Activated naive CD8-positive, alpha-beta T cell (primary cell): Measurements from ENCODE around the gene SPTB.

Experiments
- H3K27ac Mint-ChIP-seq: one replicate; pipeline ENCODE4 v1.8.0; 2021; ENCODE audit warnings: mixed read lengths
- H3K27me3 Mint-ChIP-seq: one replicate; pipeline ENCODE4 v1.8.0; 2021; ENCODE audit warnings: mixed read lengths
- H3K36me3 Mint-ChIP-seq: one replicate; pipeline ENCODE4 v1.8.0; 2021; ENCODE audit warnings: mixed read lengths
- H3K4me1 Mint-ChIP-seq: one replicate; pipeline ENCODE4 v1.8.0; 2021; ENCODE audit warnings: low read depth, mixed read lengths
- H3K4me3 Mint-ChIP-seq: one replicate; pipeline ENCODE4 v1.8.0; 2021; ENCODE audit warnings: mild to moderate bottlenecking, mixed read lengths
- H3K9me3 Mint-ChIP-seq: one replicate; pipeline ENCODE4 v1.8.0; 2021; ENCODE audit warnings: low read depth, mixed read lengths

The SPTB gene

DNA sequence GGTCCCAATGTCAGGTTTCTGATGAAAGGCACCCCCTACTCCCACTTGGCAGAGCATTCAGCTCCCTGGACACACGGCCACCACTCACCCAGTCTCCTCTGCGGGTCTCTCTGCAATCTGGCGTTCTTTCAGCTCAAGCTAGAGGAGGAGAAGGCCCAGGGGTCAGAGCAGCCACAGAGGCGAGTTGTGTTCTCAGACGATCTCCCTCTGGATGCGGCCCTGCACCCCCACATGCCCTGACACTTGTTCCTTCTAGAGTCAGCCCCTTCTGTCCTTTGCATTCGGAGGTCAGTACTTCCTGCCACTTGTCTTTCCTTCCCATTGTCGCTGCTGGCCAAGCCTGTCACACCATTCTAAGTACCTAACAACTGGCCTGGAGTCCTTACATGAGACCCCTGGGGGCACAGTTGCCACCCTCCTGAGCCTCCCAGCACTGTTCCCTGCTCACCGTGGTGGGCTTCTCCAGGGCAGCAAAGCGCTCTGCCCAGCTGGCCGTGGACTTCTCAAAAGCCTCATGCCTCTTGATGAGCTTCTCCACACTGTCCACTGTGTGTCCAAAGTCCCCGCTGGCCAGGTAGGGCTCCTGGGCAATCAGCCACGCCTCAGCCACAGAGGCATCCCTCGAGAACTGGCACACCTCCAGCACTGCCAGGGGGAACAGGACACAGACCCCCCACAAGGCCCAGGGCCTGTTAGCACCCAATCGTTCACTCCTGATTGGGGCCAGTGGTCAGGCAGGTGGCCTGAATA, 112.3 kb downstream of the SPTB start:
- Mint-ChIP-seq H3K4me1 (peaks cover 15% of the 10 kb centered on the region), H3K27ac (no peak overlapping the region), H3K36me3 (no peaks in the 10 kb centered on the region), H3K27me3 (no peaks in the 10 kb centered on the region), H3K4me3 (no peak overlapping the region), H3K9me3 (no peaks in the 10 kb centered on the region)

DNA sequence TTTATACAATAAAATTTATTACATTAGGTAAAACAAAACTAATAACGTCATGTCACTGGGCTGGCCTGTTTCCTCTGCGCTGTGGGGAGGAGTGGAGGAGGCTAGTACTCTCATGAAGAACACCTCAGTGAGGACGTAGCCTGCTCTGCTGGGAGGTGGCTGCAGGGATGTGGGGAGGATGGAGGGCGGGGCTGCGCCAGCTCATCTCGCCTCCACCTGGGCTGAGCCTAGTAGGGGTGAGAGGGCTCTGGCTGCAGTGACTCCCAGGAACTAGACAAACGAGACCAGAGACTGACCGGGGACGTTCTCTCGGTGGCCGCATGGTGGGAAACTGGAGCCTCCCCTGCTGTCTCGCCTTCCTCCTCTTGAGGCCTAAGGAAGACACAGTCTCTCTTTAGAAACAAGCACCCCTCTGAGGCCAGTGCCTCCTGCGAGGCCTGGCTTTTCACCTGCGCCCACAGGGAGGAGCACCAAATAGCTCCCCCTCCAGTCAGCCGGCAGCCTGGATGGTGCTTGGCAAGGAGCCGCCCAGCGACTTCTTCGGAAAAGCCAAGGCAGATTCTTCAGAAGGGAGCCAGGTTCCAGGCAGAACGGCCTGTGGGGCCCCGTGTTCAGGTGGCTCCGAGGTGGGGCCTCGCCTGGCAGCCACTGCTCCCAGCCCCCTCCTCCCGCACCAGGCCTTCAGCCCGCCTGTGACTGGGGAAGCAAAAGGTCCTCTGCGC, 113.1 kb downstream of the SPTB start:
- Mint-ChIP-seq H3K36me3 (no peaks in the 10 kb centered on the region), H3K4me3 (no peak overlapping the region), H3K9me3 (no peaks in the 10 kb centered on the region), H3K27ac (no peak overlapping the region), H3K27me3 (no peaks in the 10 kb centered on the region), H3K4me1 (peaks cover 12% of the 10 kb centered on the region)

DNA sequence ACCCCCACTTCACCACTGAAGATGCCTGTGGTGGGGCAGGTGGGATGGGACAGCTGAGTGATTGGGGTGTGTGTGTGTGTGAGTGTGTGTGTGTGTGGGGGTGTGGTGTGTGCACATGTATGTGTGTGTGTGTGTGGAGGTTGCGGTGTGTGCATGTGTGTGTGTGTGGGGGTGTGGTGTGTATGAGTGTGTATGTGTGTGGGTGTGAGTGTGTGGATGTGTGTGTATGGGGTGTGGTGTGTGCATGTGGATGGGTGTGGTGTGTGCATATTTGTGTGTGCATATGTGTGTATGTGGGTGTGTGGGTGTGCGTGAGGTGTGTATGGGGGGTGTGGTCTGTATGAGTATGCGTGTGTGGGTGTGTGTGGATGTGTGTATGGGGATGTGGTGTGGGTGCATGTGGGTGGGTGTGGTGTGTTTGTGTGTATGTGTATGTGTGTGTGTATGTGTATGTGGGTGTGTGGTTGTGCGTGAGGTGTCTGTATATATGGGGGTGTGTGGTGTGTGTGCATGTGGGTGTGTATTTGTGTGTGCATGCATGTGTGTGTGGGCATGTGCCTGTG, 113.9 kb downstream of the SPTB start:
- Mint-ChIP-seq H3K27me3 (peaks cover 2% of the 10 kb centered on the region), H3K9me3 (no peaks in the 10 kb centered on the region), H3K36me3 (no peaks in the 10 kb centered on the region), H3K4me1 (peaks cover 5% of the 10 kb centered on the region), H3K27ac (no peak overlapping the region), H3K4me3 (no peak overlapping the region)

GRCh38 chr14:64764641-64765520, 114.8 kb downstream of the SPTB start:
- H3K27me3 Mint-ChIP-seq, result peaks cover 2% of the 10 kb centered on the region
- H3K27ac Mint-ChIP-seq, result no peak overlapping the region
- peaks cover 5% of the 10 kb centered on the region for H3K4me1 Mint-ChIP-seq
- peak overlapping the region; percentile 51 for H3K4me3 Mint-ChIP-seq
- no peaks in the 10 kb centered on the region for H3K36me3 Mint-ChIP-seq
- no peaks in the 10 kb centered on the region for H3K9me3 Mint-ChIP-seq

DNA sequence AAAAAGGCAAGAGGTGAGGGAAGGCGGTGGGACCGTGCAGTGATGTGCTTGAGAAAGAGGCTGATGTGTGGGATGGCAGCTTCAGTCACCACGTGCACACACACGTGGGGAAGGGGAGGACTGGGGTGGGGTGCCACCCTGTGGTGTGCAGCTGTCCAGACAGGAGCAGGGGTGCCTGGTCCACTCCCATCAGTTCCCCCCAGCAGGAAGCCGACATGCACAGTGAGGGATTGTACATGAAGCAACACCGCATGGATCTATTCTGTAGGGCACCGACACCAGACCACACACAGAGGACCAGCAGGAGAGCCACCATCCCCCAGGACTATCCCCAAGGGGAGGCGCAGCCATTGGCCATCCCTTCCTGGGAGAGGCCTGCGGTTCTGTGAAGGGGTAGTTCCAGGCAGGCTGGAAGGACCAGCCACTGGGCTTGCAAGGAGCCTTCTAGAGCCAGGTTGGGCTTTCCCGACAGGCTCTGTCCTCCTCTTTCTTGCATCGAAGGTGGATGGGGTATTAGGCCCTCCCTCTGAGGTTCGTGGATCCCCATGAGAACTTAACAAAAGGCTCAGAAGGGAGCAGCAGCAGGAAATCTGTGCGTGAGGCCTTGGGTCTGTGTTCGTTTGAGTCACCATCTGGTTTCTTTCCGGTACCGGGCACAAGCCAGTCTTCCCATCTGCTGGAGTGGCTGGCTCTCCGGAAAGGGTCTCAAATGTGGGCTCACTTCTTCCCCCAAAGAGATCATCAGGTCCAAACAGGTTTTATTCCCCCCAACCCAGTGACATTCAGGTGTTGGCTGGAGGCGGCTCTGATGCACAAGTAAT, 115.7 kb downstream of the SPTB start:
- Mint-ChIP-seq H3K27ac (no peak overlapping the region), H3K27me3 (peaks cover 2% of the 10 kb centered on the region), H3K4me1 (peaks cover 5% of the 10 kb centered on the region), H3K36me3 (no peaks in the 10 kb centered on the region), H3K9me3 (no peaks in the 10 kb centered on the region), H3K4me3 (peak overlapping the region; percentile 51)

GRCh38 chr14:64763085-64763782, 116.5 kb downstream of the SPTB start:
- Mint-ChIP-seq H3K9me3 (no peaks in the 10 kb centered on the region), H3K4me1 (peaks cover 5% of the 10 kb centered on the region), H3K4me3 (no peak overlapping the region), H3K27ac (no peak overlapping the region), H3K27me3 (peaks cover 2% of the 10 kb centered on the region), H3K36me3 (no peaks in the 10 kb centered on the region)

DNA sequence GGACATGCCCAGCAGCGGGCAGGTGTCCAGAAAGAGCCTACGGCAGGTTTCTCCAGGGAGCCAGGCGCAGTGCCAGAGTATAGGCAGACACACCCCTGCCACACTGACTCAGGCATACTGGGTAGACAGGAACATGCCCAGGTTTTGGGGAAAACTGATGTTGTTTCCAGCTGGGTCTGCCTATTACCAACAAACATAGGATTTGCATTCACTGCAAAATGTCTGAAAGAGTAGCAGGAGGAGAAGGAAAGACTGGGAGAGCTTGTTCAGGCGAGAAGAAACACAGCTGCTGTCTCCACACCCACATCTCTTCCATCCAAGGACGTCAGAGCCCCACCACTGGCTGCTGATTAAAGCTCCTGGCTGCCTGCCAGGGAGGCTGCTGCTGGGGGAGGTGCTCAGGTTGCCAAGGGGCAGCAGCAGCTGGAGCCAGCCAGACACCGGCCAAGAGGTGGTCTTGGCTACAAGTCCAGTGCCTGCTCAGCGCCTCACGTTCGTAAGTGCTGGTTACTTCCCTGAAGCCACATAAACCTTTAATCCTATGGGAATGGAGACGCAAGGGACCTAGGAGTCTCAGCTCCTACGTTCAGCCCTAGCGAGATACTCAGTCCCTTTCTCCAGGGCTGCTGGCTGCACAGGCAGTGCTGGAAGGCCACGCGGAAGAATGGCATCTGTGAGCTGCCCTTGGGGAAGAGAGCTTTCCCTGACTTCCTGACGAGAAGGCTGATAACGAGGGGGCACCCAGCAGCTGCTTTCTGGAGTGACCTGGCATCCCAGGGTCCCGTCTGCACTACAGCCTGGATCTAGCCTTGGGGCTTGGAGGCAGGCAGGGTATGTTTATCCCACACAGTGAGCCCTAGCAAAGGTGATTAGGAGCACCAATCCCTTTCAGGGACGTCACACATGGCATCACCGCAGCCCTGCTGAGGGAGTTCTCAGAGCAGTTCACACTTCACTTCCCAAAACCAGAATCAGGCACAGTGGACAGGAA, 117.4 kb downstream of the SPTB start:
- no peak overlapping the region for H3K4me3 Mint-ChIP-seq
- H3K27me3 Mint-ChIP-seq, result peaks cover 2% of the 10 kb centered on the region
- H3K36me3 Mint-ChIP-seq, result no peaks in the 10 kb centered on the region
- no peak overlapping the region for H3K27ac Mint-ChIP-seq
- H3K4me1 Mint-ChIP-seq, result peaks cover 5% of the 10 kb centered on the region
- H3K9me3 Mint-ChIP-seq, result no peaks in the 10 kb centered on the region

- Mint-ChIP-seq H3K9me3 (no peaks in the 10 kb centered on the region), H3K4me3 (no peak overlapping the region), H3K27ac (no peak overlapping the region), H3K4me1 (peaks cover 5% of the 10 kb centered on the region), H3K27me3 (peaks cover 2% of the 10 kb centered on the region), H3K36me3 (no peaks in the 10 kb centered on the region)
Measured at GRCh38 chr14:64761441-64762043, 118.2 kb downstream of the SPTB start.

DNA sequence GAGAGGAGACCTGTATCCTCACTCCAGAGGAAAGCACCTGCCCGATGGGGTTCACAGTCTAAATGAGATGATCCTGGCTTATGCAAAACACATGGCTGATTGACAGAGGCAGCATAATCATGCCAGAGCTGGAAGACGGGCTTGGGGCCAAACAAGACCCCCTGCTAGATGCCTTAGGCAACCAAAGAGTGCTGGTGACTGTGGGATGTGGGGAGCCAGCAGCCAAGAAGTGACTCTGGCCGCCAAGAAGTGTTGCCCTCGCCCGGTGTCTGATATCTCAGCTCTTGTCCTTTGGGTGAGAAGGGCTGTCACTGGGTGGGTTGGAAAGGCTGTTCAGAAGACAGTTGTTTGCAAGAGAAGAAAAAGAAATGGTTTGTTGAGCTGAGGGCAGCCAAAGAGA, 118.8 kb downstream of the SPTB start:
- H3K27ac Mint-ChIP-seq, result no peak overlapping the region
- peaks cover 5% of the 10 kb centered on the region for H3K4me1 Mint-ChIP-seq
- H3K36me3 Mint-ChIP-seq, result no peaks in the 10 kb centered on the region
- no peaks in the 10 kb centered on the region for H3K9me3 Mint-ChIP-seq
- H3K4me3 Mint-ChIP-seq, result no peak overlapping the region
- H3K27me3 Mint-ChIP-seq, result peaks cover 2% of the 10 kb centered on the region

GRCh38 chr14:64760146-64760755, 119.5 kb downstream of the SPTB start:
- Mint-ChIP-seq H3K36me3 (no peaks in the 10 kb centered on the region), H3K4me3 (no peak overlapping the region), H3K27ac (no peak overlapping the region), H3K27me3 (peaks cover 2% of the 10 kb centered on the region), H3K4me1 (peaks cover 5% of the 10 kb centered on the region), H3K9me3 (no peaks in the 10 kb centered on the region)

GRCh38 chr14:64759555-64759938, 120.2 kb downstream of the SPTB start:
- Mint-ChIP-seq H3K4me1 (peaks cover 3% of the 10 kb centered on the region), H3K36me3 (no peaks in the 10 kb centered on the region), H3K27ac (no peak overlapping the region), H3K4me3 (no peak overlapping the region), H3K9me3 (no peaks in the 10 kb centered on the region), H3K27me3 (peaks cover 2% of the 10 kb centered on the region)
